HepG2 (cell line): ENCODE data around the gene GALR3. TPM values are rescaled to one million over a fixed set of nuclear protein-coding genes. Genes with fewer than 3 reads are reported as not detected.

Experiments
- ATAC-seq: fragments of 200-7000 bp; cut with Tn5 transposase; 3 replicates; pipeline ENCODE4 v1.9.1; 2020; ENCODE audit warnings: mild to moderate bottlenecking, moderate library complexity
- BruUV-seq: library from RNA; stranded (reverse); fragments of 400-500 nt; replicated peaks from 2 replicates; lab custom pipeline; 2021; lab: Mats Ljungman, UMichigan
- CTCF ChIA-PET: fragments of 300-600 bp; formaldehyde crosslinking; extraction: SDS; loops from one replicate; lab custom pipeline; 2021; ENCODE audit warnings: low total read pairs, inconsistent platforms, low intra/inter-chr PET ratio; lab: Yijun Ruan, JAX
- POLR2A ChIA-PET: fragments of 350-600 bp; sonication (Branson Sonifier 250); formaldehyde crosslinking; loops from one replicate; lab custom pipeline; 2020; ENCODE audit warnings: antibody characterized with exemption, inconsistent platforms; lab: Yijun Ruan, JAX
- DNase-seq: peaks from one replicate; pipeline ENCODE4 v3.0.0-alpha.2; 2015; ENCODE audit warnings: low spot score
- FAIRE-seq: peaks from 3 replicates; lab custom pipeline; 2011; peaks lifted over from hg19 to GRCh38; lab: Jason Lieb, UNC
- H2AFZ ChIP-seq: one replicate; pipeline ENCODE4 v1.6.1; 2011; ENCODE audit warnings: low read length, inconsistent platforms
- H3K27ac ChIP-seq: fragments of 300-600 bp; 3 replicates; pipeline ENCODE4 v1.8.0; 2011; ENCODE audit warnings: mixed run types, mild to moderate bottlenecking, mixed read lengths, low read length, inconsistent platforms; ENCODE audit not compliant: insufficient read depth; ENCODE audit errors: extremely low read length
- H3K27me3 ChIP-seq, 2 experiments: fragments of 200-600 bp in 1 of 2; 2 replicates in 1 of 2; 3 replicates in 1 of 2; pipeline versions ENCODE4 v1.6.0 to v1.8.0; 2011; ENCODE audit warnings: low read length in 2 of 2, mild to moderate bottlenecking in 2 of 2, moderate library complexity in 2 of 2, inconsistent platforms in 1 of 2; ENCODE audit not compliant: insufficient read depth in 2 of 2, control insufficient read depth in 1 of 2
- H3K36me3 ChIP-seq, 2 experiments: fragments of 200-600 bp in 1 of 2; replicated peaks in 1 of 2; 2 replicates in 1 of 2; 3 replicates in 1 of 2; pipeline versions ENCODE4 v1.5.1 to v1.8.0; 2011; ENCODE audit warnings: low read length in 2 of 2, inconsistent platforms in 1 of 2; ENCODE audit not compliant: insufficient read depth in 2 of 2, control insufficient read depth in 1 of 2
- H3K4me1 ChIP-seq: 2 replicates; pipeline ENCODE4 v1.5.1; 2012; ENCODE audit warnings: low read length, inconsistent platforms; ENCODE audit not compliant: insufficient read depth
- H3K4me2 ChIP-seq: 2 replicates; pipeline ENCODE4 v1.6.0; 2011; ENCODE audit warnings: low read depth, low read length, inconsistent platforms
- H3K4me3 ChIP-seq, 3 experiments: fragments of 200-600 bp in 1 of 3; sonication (generic), shearing (Covaris generic) in 1 of 3; replicated peaks in 1 of 3; 2 replicates each; pipeline ENCODE4 v1.5.1; 2011 to 2016; ENCODE audit warnings: low read length in 3 of 3, inconsistent platforms in 2 of 3, low read depth in 2 of 3, mild to moderate bottlenecking in 2 of 3, control low read depth in 1 of 3, mixed read lengths in 1 of 3; ENCODE audit not compliant: insufficient read depth in 1 of 3
- H3K79me2 ChIP-seq: one replicate; pipeline ENCODE4 v1.6.1; 2011; ENCODE audit warnings: low read length, inconsistent platforms; ENCODE audit not compliant: insufficient read depth
- H3K9ac ChIP-seq: 2 replicates; pipeline ENCODE4 v1.6.0; 2011; ENCODE audit warnings: mild to moderate bottlenecking, low read depth, low read length, inconsistent platforms; ENCODE audit not compliant: insufficient read depth
- H3K9me3 ChIP-seq: 2 replicates; pipeline ENCODE4 v1.5.1; 2012; ENCODE audit warnings: mild to moderate bottlenecking, low read length
- H4K20me1 ChIP-seq: 2 replicates; pipeline ENCODE4 v1.6.0; 2011; ENCODE audit warnings: inconsistent platforms, mild to moderate bottlenecking, low read length, moderate library complexity; ENCODE audit not compliant: insufficient read depth
- CEBPB ChIP-seq: IDR thresholded peaks from 2 replicates; pipeline ENCODE4 v1.6.1; 2011; ENCODE audit warnings: low read depth, low read length, improper control_type of control experiment, borderline replicate concordance
- EHMT2 ChIP-seq: fragments of 200-600 bp; sonication (generic); IDR thresholded peaks from 2 replicates; pipeline ENCODE4 v1.7.0; 2017; ENCODE audit warnings: antibody characterized with exemption, low read depth, low read length, borderline replicate concordance
- GABPA ChIP-seq, 2 experiments: IDR thresholded peaks; 2 replicates each; pipeline ENCODE4 v1.6.1; 2011 to 2016; ENCODE audit warnings: low read depth in 2 of 2, low read length in 1 of 2, missing biosample characterization in 1 of 2, missing genetic modification characterization in 1 of 2
- GABPB1 ChIP-seq: IDR thresholded peaks from 2 replicates; pipeline ENCODE4 v1.6.1; 2016; ENCODE audit warnings: mild to moderate bottlenecking, missing genetic modification reagents, moderate library complexity, missing compliant biosample characterization
- HNF4A ChIP-seq: sonication (generic); formaldehyde crosslinking; IDR thresholded peaks from 2 replicates; pipeline ENCODE4 v1.4.0; 2020; ENCODE audit warnings: missing genetic modification reagents
- NCOA5 ChIP-seq: sonication (generic); formaldehyde crosslinking; IDR thresholded peaks from 2 replicates; pipeline ENCODE4 v1.4.0; 2020; ENCODE audit warnings: missing genetic modification reagents
- ZNF121 ChIP-seq: sonication (generic); formaldehyde crosslinking; IDR thresholded peaks from 2 replicates; pipeline ENCODE4 v1.5.0; 2020; ENCODE audit warnings: mild to moderate bottlenecking, missing genetic modification reagents
- ZNF350 ChIP-seq: sonication (generic); formaldehyde crosslinking; IDR thresholded peaks from 2 replicates; pipeline ENCODE4 v1.4.0; 2020; ENCODE audit warnings: mild to moderate bottlenecking, low read depth, missing genetic modification reagents, borderline replicate concordance
- ZNF431 ChIP-seq: sonication (generic); formaldehyde crosslinking; IDR thresholded peaks from 2 replicates; pipeline ENCODE4 v1.9.0; 2022; ENCODE audit warnings: missing genetic modification reagents, low read depth, mild to moderate bottlenecking, borderline replicate concordance
- WGBS: methylation state at CpG from one replicate; pipeline ENCODE4 v1.1.6; 2017; ENCODE audit warnings: low lambda C conversion rate; 5-methylcytosine and 5-hydroxymethylcytosine counted together
- in situ Hi-C: cut with HindIII; loops from 2 replicates; pipeline ENCODE4 v1.10.0; 2017; ENCODE audit warnings: low pct_unique_long_range_greater_than_20kb; ENCODE audit not compliant: extremely low pct_ligation_motif_present
- intact Hi-C: fragments of 100-400 bp; cut with micrococcal nuclease; formaldehyde crosslinking; loops from one replicate; pipeline ENCODE4 v1.10.0; 2022; ENCODE audit not compliant: unreplicated experiment
- polyA plus RNA-seq, 8 experiments: library from polyadenylated mRNA; depleted of rRNA in 3 of 8; stranded (reverse) in 7 of 8; unstranded in 1 of 8; fragments of >200 nt; fragmentation: Illumina TruSeq in 4 of 8; extraction: Trizol in 4 of 8; gene quantifications; 2 replicates each; pipeline versions ENCODE4 v1.2.1 to v1.2.3, GENCODE V29; 2011 to 2016; ENCODE audit warnings: low read depth in 4 of 8, missing spikeins in 1 of 8, mixed read lengths in 1 of 8; ENCODE audit not compliant: insufficient read depth in 1 of 8
- total RNA-seq, 5 experiments: library from RNA; depleted of rRNA; stranded (reverse); fragments of >200 nt; fragmentation: Illumina TruSeq; extraction: Trizol; gene quantifications; 2 replicates each; pipeline ENCODE4 v1.2.3, GENCODE V29; 2016; ENCODE audit warnings: low read depth in 1 of 5
- TF ChIP-seq, protein P1 (sequence below): sonication (generic); formaldehyde crosslinking; IDR thresholded peaks from 2 replicates; pipeline ENCODE4 v1.4.0; 2020; ENCODE audit warnings: missing genetic modification reagents, mild to moderate bottlenecking, borderline replicate concordance
- TF ChIP-seq, protein P2 (sequence below): IDR thresholded peaks from 2 replicates; pipeline ENCODE4 v1.6.1; 2016; ENCODE audit warnings: missing compliant biosample characterization, missing genetic modification reagents, borderline replicate concordance
- TF ChIP-seq, protein P3 (sequence below): sonication (generic); formaldehyde crosslinking; IDR thresholded peaks from 2 replicates; pipeline ENCODE4 v1.4.0; 2020; ENCODE audit warnings: missing genetic modification reagents, borderline replicate concordance
- TF ChIP-seq, protein P4 (sequence below): sonication (generic); formaldehyde crosslinking; IDR thresholded peaks from 2 replicates; pipeline ENCODE4 v1.4.0; 2020; ENCODE audit warnings: missing genetic modification reagents

The GALR3 gene
- total and polyA plus RNA-seq, 2 of the 13 experiments (the other 11 are each of a cell fraction or from before 2014, with no cell fraction given): 0.13 TPM; not detected in 1

DNA sequence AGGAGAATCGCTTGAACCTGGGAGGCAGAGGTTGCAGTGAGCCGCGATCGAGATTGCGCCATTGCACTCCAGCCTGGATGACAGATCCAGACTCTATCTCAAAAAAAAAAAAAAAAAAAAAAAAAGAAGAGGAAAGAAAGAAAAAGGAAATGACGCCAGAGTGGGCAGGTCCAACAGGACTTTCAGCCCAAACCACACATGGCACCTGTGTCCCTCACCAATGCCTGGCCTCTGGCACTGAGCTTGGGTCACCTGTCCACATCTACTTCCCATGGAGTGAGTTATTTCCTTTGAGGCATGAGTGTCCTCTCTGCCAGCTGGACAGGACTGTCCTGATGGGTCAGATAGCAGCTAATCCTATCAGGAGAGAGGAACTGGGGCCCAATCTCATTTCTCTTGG, 30.7 kb upstream of the GALR3 start:
- CTCF ChIA-PET: no interaction called here
- no peaks in the 10 kb centered on the region for H3K79me2 ChIP-seq
- H3K9ac ChIP-seq: no peak overlapping the region
- intact Hi-C loops (no loop called here), in situ Hi-C loops (no loop called here)
- no peaks in the 10 kb centered on the region for H4K20me1 ChIP-seq
- ATAC-seq (peak; percentile 40; the same call in 2 of the 3 replicates), FAIRE-seq (peak; percentile 4), DNase-seq (no peak)
- H3K4me3 ChIP-seq: no peak overlapping the region
- no peaks in the 10 kb centered on the region for H3K36me3 ChIP-seq
- POLR2A ChIA-PET: interaction anchor here (0.7 to 1.5 kb wide), 6 partner anchors 10 to 134 kb away, joined by 3 to 11 read pairs (median 4); partner anchors contain the start of gene PDXP
- no peak overlapping the region for H3K4me2 ChIP-seq
- no TSS peak for BruUV-seq
- no peaks in the 10 kb centered on the region for H3K9me3 ChIP-seq
- H3K4me1 ChIP-seq: peaks cover 45% of the 10 kb centered on the region
- no peak overlapping the region for H3K27ac ChIP-seq
- 44% methylated on average over 6 of the region's 6 CpGs for WGBS
- H3K27me3 ChIP-seq: no peaks in the 10 kb centered on the region
- no peak overlapping the region for H2AFZ ChIP-seq
- TF ChIP-seq ZNF350 (no peak), GABPB1 (peak; percentile 50), HNF4A (CRISPR knock-in tag) (no peak), ZNF431 (CRISPR knock-in tag) (no peak), ZNF121 (CRISPR knock-in tag) (no peak), EHMT2 (no peak), CEBPB (peak; percentile 22; the same call in 1 of the 2 replicates), GABPA (IDR thresholded peaks at IDR 0.05; ENCODE audit: low read depth, low read length) (no peak), GABPA (CRISPR knock-in tag; IDR thresholded peaks at IDR 0.05; ENCODE audit: low read depth) (peak; percentile 74; the same call in 1 of the 2 replicates), NCOA5 (no peak)
- TF ChIP-seq, protein P1, sequence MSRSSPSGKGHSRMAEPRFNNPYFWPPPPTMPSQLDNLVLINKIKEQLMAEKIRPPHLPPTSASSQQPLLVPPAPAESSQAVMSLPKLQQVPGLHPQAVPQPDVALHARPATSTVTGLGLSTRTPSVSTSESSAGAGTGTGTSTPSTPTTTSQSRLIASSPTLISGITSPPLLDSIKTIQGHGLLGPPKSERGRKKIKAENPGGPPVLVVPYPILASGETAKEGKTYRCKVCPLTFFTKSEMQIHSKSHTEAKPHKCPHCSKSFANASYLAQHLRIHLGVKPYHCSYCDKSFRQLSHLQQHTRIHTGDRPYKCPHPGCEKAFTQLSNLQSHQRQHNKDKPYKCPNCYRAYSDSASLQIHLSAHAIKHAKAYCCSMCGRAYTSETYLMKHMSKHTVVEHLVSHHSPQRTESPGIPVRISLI: peak; percentile 45; the same call in 1 of the 2 replicates
- TF ChIP-seq, protein P2, sequence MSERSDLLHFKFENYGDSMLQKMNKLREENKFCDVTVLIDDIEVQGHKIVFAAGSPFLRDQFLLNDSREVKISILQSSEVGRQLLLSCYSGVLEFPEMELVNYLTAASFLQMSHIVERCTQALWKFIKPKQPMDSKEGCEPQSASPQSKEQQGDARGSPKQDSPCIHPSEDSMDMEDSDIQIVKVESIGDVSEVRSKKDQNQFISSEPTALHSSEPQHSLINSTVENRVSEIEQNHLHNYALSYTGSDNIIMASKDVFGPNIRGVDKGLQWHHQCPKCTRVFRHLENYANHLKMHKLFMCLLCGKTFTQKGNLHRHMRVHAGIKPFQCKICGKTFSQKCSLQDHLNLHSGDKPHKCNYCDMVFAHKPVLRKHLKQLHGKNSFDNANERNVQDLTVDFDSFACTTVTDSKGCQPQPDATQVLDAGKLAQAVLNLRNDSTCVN (CRISPR knock-in tag): no peak
- TF ChIP-seq, protein P3, sequence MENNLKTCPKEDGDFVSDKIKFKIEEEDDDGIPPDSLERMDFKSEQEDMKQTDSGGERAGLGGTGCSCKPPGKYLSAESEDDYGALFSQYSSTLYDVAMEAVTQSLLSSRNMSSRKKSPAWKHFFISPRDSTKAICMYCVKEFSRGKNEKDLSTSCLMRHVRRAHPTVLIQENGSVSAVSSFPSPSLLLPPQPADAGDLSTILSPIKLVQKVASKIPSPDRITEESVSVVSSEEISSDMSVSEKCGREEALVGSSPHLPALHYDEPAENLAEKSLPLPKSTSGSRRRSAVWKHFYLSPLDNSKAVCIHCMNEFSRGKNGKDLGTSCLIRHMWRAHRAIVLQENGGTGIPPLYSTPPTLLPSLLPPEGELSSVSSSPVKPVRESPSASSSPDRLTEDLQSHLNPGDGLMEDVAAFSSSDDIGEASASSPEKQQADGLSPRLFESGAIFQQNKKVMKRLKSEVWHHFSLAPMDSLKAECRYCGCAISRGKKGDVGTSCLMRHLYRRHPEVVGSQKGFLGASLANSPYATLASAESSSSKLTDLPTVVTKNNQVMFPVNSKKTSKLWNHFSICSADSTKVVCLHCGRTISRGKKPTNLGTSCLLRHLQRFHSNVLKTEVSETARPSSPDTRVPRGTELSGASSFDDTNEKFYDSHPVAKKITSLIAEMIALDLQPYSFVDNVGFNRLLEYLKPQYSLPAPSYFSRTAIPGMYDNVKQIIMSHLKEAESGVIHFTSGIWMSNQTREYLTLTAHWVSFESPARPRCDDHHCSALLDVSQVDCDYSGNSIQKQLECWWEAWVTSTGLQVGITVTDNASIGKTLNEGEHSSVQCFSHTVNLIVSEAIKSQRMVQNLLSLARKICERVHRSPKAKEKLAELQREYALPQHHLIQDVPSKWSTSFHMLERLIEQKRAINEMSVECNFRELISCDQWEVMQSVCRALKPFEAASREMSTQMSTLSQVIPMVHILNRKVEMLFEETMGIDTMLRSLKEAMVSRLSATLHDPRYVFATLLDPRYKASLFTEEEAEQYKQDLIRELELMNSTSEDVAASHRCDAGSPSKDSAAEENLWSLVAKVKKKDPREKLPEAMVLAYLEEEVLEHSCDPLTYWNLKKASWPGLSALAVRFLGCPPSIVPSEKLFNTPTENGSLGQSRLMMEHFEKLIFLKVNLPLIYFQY (CRISPR knock-in tag): no peak
- TF ChIP-seq, protein P4, sequence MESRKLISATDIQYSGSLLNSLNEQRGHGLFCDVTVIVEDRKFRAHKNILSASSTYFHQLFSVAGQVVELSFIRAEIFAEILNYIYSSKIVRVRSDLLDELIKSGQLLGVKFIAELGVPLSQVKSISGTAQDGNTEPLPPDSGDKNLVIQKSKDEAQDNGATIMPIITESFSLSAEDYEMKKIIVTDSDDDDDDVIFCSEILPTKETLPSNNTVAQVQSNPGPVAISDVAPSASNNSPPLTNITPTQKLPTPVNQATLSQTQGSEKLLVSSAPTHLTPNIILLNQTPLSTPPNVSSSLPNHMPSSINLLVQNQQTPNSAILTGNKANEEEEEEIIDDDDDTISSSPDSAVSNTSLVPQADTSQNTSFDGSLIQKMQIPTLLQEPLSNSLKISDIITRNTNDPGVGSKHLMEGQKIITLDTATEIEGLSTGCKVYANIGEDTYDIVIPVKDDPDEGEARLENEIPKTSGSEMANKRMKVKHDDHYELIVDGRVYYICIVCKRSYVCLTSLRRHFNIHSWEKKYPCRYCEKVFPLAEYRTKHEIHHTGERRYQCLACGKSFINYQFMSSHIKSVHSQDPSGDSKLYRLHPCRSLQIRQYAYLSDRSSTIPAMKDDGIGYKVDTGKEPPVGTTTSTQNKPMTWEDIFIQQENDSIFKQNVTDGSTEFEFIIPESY (CRISPR knock-in tag): peak; percentile 49; the same call in 1 of the 2 replicates
